ENCODE measurements around the gene PEAR1.

DNA sequence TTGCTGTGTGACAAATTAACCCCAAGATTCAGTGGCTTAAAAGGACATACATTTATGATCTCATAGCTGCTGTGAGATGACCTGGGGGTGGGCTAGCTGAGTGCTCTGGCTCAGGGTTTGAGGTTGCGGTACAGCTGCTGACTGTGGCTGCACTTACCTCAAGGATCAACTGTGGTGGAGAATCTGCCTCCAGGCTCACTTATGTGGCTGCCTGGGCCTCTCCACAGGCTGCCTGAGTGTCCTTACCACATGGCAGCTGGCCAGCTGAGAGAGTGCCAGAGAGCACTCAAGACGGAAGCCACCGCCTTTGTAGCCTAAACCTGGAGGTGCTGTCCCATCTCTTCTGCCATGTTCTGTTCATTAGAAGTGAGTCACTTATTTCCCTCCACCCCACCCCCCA is 32.7 kb downstream of the PEAR1 start:
- TF ChIP-seq, protein P1, sequence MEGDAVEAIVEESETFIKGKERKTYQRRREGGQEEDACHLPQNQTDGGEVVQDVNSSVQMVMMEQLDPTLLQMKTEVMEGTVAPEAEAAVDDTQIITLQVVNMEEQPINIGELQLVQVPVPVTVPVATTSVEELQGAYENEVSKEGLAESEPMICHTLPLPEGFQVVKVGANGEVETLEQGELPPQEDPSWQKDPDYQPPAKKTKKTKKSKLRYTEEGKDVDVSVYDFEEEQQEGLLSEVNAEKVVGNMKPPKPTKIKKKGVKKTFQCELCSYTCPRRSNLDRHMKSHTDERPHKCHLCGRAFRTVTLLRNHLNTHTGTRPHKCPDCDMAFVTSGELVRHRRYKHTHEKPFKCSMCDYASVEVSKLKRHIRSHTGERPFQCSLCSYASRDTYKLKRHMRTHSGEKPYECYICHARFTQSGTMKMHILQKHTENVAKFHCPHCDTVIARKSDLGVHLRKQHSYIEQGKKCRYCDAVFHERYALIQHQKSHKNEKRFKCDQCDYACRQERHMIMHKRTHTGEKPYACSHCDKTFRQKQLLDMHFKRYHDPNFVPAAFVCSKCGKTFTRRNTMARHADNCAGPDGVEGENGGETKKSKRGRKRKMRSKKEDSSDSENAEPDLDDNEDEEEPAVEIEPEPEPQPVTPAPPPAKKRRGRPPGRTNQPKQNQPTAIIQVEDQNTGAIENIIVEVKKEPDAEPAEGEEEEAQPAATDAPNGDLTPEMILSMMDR (IDR thresholded peaks at IDR 0.05; ENCODE audit: low read depth, low read length) = no peak
- no peak for TF ChIP-seq EZH2phosphoT487 (IDR thresholded peaks at IDR 0.05; ENCODE audit: low read depth)
